Uterus (tissue), 4 donors: ENCODE data around the gene ZEB1. TPM values are rescaled to one million over a fixed set of nuclear protein-coding genes. Genes with fewer than 3 reads are reported as not detected.
"Not testable (repeated sequence)": the region's sequence is repeated elsewhere in the genome, so short reads cannot be mapped to it uniquely, and the experiment has no call there.

ENCODE experiments used
- DNase-seq, 2 donors: peaks; one replicate each; pipeline ENCODE4 v3.0.0-alpha.2; 2019 to 2020
- H3K27ac ChIP-seq, 2 donors: fragments of 200-600 bp; sonication (generic); 1 replicate in 1 of 2; 2 replicates in 1 of 2; pipeline ENCODE4 v1.5.1; 2016 to 2018
- H3K27me3 ChIP-seq, 2 donors: fragments of 200-600 bp; sonication (generic); one replicate each; pipeline ENCODE4 v1.5.1; 2018 to 2019; ENCODE audit warnings: control low read depth in 1 of 2
- H3K36me3 ChIP-seq, 2 donors: fragments of 200-600 bp; sonication (generic); one replicate each; pipeline ENCODE4 v1.5.1; 2019; ENCODE audit warnings: control low read depth in 1 of 2
- H3K4me1 ChIP-seq, 2 donors: fragments of 200-600 bp; sonication (generic); one replicate each; pipeline ENCODE4 v1.5.1; 2018 to 2019; ENCODE audit warnings: control low read depth in 1 of 2
- H3K4me3 ChIP-seq, 2 donors: fragments of 200-600 bp; sonication (generic); 1 replicate in 1 of 2; 2 replicates in 1 of 2; pipeline ENCODE4 v1.5.1; 2018 to 2019; ENCODE audit warnings: mild to moderate bottlenecking in 1 of 2
- H3K9me3 ChIP-seq, 2 donors: fragments of 200-600 bp; sonication (generic); one replicate each; pipeline ENCODE4 v1.5.1; 2019; ENCODE audit warnings: control low read depth in 1 of 2
- CTCF ChIP-seq, 4 experiments: fragments of 200-600 bp in 2 of 4; fragments of 450-650 bp in 2 of 4; sonication (generic) in 2 of 4; IDR thresholded peaks; one replicate each; pipeline ENCODE4 v1.5.1; 2016 to 2019; ENCODE audit warnings: antibody characterized with exemption in 4 of 4, mild to moderate bottlenecking in 2 of 4, moderate library complexity in 1 of 4
- POLR2A ChIP-seq, 2 donors: fragments of 450-650 bp; IDR thresholded peaks; one replicate each; pipeline ENCODE4 v1.6.1; 2016; ENCODE audit warnings: antibody characterized with exemption in 2 of 2, mild to moderate bottlenecking in 1 of 2, moderate library complexity in 1 of 2
- intact Hi-C: fragments of 100-400 bp; cut with DNase I; formaldehyde crosslinking; loops from one replicate; pipeline ENCODE4 v1.15.1; 2023; ENCODE audit warnings: low total_unique reads
- total RNA-seq, 4 donors: library from RNA; depleted of rRNA in 3 of 4; stranded (reverse); fragments of >200 nt in 3 of 4; gene quantifications; one replicate each; pipeline versions ENCODE4 v1.1.0 to v1.2.4, GENCODE V29; 2014 to 2023
- donor health status: DM: yes; HTN: yes; CAD: no.

ZEB1 gene
- total RNA-seq, 4 donors from 2014 or later, result 97.6 to 229 (median 210) TPM

DNA sequence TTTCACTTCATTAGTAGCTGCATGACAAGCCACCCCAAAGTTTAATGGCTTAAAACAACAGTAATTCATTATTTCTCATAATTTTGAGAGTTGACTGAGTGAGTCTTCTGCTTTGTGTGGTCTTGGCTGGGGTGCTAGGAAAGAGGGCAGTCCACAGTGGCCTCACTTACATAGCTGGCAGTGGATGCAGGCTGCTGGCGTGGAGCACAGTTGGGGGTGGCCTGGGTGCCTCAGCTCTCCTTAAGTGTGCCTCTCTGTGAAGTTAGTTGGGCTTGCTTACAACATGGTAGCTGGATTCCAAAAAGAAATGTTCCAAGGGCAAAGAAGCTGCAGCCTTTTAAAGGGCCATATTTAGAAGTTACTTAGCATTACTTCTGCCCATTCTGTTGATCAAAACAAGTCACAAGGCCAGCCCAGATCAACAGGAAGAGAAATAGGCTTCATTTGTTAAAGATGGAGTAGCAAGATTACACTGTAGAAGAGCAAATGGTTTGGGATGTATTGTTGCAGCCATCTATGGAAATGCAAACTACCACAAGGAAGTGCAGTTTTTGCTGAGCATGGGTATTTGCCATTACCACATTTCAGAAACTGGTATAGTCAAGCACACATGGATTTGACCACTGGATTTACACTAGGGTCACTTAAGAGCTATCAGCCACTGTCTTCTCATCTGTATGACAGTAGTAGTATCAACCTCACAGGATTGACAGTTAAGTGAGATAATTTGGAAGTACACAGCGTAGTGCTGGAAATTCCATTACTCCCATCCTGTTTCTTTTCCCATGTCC lies 33.6 kb downstream of the ZEB1 start:
- TF ChIP-seq POLR2A (IDR thresholded peaks at IDR 0.05), result no peak
- intact Hi-C loops, result no loop called here

GRCh38 chr10:31353574-31353973 lies 34.6 kb downstream of the ZEB1 start:
- no peaks in the 10 kb centered on the region for H3K36me3 ChIP-seq
- TF ChIP-seq CTCF (IDR thresholded peaks at IDR 0.05), result no peak
- no peak for TF ChIP-seq POLR2A (IDR thresholded peaks at IDR 0.05)
- peak overlapping the region in 1 of 2 donors; percentile 33 for H3K27ac ChIP-seq
- no peak for DNase-seq
- no peak overlapping the region for H3K4me3 ChIP-seq
- no peaks in the 10 kb centered on the region for H3K9me3 ChIP-seq
- H3K4me1 ChIP-seq, result peaks cover 0 to 23% of the 10 kb centered on the region in 2 donors
- intact Hi-C loops, result no loop called here
- no peaks in the 10 kb centered on the region for H3K27me3 ChIP-seq

More for the DNA sequence above, 33.6 kb downstream of the ZEB1 start:
- Histone ChIP-seq H3K9me3 (no peaks in the 10 kb centered on the region), H3K4me1 (peaks cover 0 to 18% of the 10 kb centered on the region in 2 donors), H3K36me3 (no peaks in the 10 kb centered on the region), H3K27ac (no peak overlapping the region), H3K4me3 (no peak overlapping the region), H3K27me3 (no peaks in the 10 kb centered on the region)
- DNase-seq, result no peak

DNA sequence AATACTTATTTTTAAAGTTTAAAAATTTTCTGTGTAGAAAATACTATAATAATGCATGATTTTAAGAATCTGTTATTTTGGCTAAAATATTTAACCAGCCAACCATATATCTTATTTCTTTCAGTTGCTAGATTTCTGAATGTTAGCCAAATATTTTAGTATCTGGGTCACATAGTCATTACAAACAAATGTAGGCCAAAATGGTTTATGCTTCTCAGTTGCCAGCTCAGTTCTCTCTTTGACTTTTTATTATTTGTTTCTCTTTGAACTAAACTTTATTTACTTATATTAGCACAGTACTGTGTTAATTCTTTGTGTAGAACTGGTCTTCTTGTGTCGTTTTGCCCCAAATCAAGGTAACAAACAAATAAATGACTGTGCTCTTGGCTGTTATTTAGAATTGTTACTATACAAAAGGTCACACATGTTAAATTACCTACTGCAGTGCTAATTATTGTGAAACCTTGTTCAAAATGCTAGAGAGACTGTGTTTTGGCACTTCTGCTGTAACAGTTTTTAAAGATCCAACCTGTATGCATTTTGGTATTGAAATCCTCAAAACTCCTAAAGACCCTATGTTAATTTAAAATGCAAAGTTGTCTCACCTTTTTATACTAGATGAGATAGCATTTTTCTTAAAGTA lies 39.8 kb downstream of the ZEB1 start:
- Histone ChIP-seq H3K27me3 (no peaks in the 10 kb centered on the region), H3K4me3 (no peak overlapping the region), H3K4me1 (peaks cover 0 to 14% of the 10 kb centered on the region in 2 donors), H3K36me3 (no peaks in the 10 kb centered on the region), H3K9me3 (no peaks in the 10 kb centered on the region), H3K27ac (peak overlapping the region; percentile 11 to 50)
- TF ChIP-seq CTCF (IDR thresholded peaks at IDR 0.05), result no peak
- no peak for TF ChIP-seq POLR2A (IDR thresholded peaks at IDR 0.05)
- no peak for DNase-seq
- intact Hi-C loops, result no loop called here

GRCh38 chr10:31359979-31360378 lies 41.0 kb downstream of the ZEB1 start:
- Histone ChIP-seq H3K27me3 (no peaks in the 10 kb centered on the region), H3K9me3 (no peaks in the 10 kb centered on the region), H3K27ac (no peak overlapping the region), H3K36me3 (no peaks in the 10 kb centered on the region), H3K4me3 (no peak overlapping the region), H3K4me1 (peaks cover 0 to 14% of the 10 kb centered on the region in 2 donors)
- TF ChIP-seq POLR2A (IDR thresholded peaks at IDR 0.05), result no peak
- TF ChIP-seq CTCF (IDR thresholded peaks at IDR 0.05), result no peak
- no peak for DNase-seq
- intact Hi-C loops, result no loop called here

DNA sequence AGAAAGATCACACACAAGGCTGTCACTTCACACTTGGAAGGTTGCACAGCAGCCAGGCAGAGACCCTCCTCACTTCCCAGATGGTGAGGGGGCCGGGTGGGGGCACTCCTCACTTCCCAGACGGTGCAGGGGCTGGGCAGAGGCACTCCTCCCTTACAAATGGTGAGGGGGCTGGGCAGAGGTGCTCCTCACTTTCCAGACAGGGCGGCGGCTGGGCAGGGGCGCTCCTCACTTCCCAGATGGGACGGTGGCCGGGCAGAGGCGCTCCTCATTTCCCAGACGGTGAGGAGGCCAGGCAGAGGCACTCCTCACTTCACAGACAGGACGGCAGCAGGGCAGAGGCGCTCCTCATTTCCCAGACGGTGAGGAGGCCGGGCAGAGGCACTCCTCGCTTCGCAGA lies 42.5 kb downstream of the ZEB1 start:
- H3K27ac ChIP-seq, intact Hi-C loops, H3K9me3 ChIP-seq, DNase-seq, H3K4me3 ChIP-seq, H3K27me3 ChIP-seq, H3K36me3 ChIP-seq: not testable (repeated sequence)
- H3K4me1 ChIP-seq, result peaks cover 0 to 14% of the 10 kb centered on the region in 2 donors

DNA sequence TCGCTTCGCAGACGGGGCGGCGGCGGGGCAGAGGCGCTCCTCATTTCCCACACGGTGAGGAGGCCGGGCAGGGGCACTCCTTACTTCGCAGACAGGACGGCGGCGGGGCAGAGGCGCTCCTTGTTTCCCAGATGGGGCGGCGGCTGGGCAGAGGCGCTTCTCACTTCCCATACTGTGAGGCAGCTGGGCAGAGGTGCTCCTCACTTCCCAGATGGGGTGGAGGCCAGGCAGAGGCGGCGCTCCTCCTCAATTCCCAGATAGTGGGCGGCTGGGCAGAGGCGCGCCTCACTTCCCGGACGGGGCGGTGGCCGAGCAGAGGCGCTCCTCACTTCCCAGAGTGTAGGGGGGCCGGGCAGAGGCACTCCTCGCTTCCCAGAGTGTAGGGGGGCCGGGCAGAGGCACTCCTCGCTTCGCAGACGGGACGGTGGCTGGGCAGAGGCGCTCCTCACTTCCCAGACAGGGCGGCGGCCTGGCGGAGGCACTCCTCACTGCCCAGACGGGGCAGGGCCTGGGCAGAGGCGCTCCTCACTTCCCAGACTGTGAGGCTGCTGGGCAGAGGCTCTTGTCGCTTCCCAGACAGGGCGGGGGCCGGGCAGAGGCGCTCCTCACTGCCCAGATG lies 43.1 kb downstream of the ZEB1 start:
- no peaks in the 10 kb centered on the region for H3K27me3 ChIP-seq
- no peak overlapping the region for H3K4me3 ChIP-seq
- no peaks in the 10 kb centered on the region for H3K9me3 ChIP-seq
- no peak overlapping the region for H3K27ac ChIP-seq
- no peaks in the 10 kb centered on the region for H3K36me3 ChIP-seq
- no peak for DNase-seq
- intact Hi-C loops, result no loop called here
- TF ChIP-seq POLR2A (IDR thresholded peaks at IDR 0.05) (no peak), CTCF (IDR thresholded peaks at IDR 0.05) (no peak)
- H3K4me1 ChIP-seq, result peaks cover 0 to 14% of the 10 kb centered on the region in 2 donors

DNA sequence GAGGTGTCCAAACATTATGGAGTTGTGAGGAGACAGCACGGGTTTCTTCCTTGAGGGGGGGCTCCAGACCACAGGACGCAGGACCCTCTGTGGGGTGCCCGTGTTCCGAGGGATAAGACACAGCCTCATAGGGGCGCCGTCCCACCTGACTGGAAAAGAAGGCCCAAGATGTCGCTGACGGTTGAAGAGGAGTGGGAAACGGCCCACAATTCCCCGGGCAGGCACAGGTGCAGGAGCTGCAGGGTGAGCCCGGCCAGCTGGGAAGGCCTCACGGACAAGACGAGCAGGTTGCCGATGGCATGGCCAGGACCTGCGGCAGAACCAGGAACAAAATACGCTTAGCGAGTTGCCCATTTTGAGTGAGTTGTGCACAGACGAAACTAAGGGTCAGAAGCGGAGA lies 44.7 kb downstream of the ZEB1 start:
- H3K4me1 ChIP-seq, result peaks cover 0 to 12% of the 10 kb centered on the region in 2 donors
- H3K9me3 ChIP-seq, H3K4me3 ChIP-seq, intact Hi-C loops, DNase-seq, H3K36me3 ChIP-seq, H3K27ac ChIP-seq, H3K27me3 ChIP-seq: not testable (repeated sequence)

DNA sequence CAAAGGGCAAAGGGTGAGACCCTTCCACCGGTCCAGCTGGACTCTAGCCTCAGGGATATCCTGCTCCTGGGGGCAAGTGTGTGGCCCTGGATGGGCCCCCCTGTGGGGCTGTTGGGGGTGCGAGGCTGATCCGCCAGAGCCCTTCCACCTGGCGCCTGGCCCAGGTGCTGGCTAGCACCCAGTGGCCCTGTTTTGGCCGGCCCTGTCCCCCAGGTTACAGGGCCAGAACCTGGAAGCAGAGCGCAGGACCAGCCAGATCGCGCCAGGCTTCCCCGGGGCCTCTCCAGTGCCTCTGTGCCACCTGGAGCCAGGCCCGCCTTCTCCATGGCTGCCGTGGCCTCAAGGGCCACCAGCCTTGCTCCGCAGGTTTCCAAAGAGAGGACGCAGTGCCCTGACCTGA lies 45.2 kb downstream of the ZEB1 start:
- H3K27me3 ChIP-seq, H3K27ac ChIP-seq, DNase-seq, intact Hi-C loops, H3K4me1 ChIP-seq, H3K4me3 ChIP-seq, H3K36me3 ChIP-seq, H3K9me3 ChIP-seq: not testable (repeated sequence)
